H9 (cell line): Measurements from ENCODE around the gene MCF2L. TPM values are rescaled to one million over a fixed set of nuclear protein-coding genes. Genes with fewer than 3 reads are reported as not detected.

Experiments used
- DNase-seq: peaks from one replicate; pipeline ENCODE4 v3.0.0-alpha.2; 2017
- H2AFZ ChIP-seq: one replicate; pipeline ENCODE4 v1.6.1; 2013; ENCODE audit warnings: mild to moderate bottlenecking, low read length, control low read depth, moderate library complexity
- H2AK5ac ChIP-seq: 2 replicates; pipeline ENCODE4 v1.6.1; 2013; ENCODE audit warnings: low read length, control low read depth, mixed read lengths; ENCODE audit not compliant: insufficient read length
- H2BK120ac ChIP-seq: one replicate; pipeline ENCODE4 v1.6.1; 2013; ENCODE audit warnings: low read depth, mild to moderate bottlenecking, low read length, control low read depth, inconsistent platforms; ENCODE audit not compliant: poor library complexity, severe bottlenecking
- H2BK12ac ChIP-seq: 2 replicates; pipeline ENCODE4 v1.6.1; 2013; ENCODE audit warnings: low read length, control low read depth, mixed read lengths, low read depth; ENCODE audit not compliant: insufficient read length
- H2BK15ac ChIP-seq: 2 replicates; pipeline ENCODE4 v1.6.1; 2013; ENCODE audit warnings: low read depth, low read length, control low read depth
- H2BK20ac ChIP-seq: one replicate; pipeline ENCODE4 v1.6.1; 2013; ENCODE audit warnings: low read depth, mild to moderate bottlenecking, low read length, control low read depth, inconsistent platforms; ENCODE audit not compliant: poor library complexity, severe bottlenecking
- H2BK5ac ChIP-seq: 2 replicates; pipeline ENCODE4 v1.6.1; 2013; ENCODE audit warnings: low read length, control low read depth, mixed read lengths; ENCODE audit not compliant: insufficient read length
- H3K14ac ChIP-seq: 2 replicates; pipeline ENCODE4 v1.6.1; 2013; ENCODE audit warnings: low read length, control low read depth; ENCODE audit not compliant: insufficient read depth
- H3K18ac ChIP-seq: 2 replicates; pipeline ENCODE4 v1.6.1; 2013; ENCODE audit warnings: low read depth, mild to moderate bottlenecking, mixed read lengths, low read length, control low read depth; ENCODE audit not compliant: insufficient read length
- H3K23ac ChIP-seq: 2 replicates; pipeline ENCODE4 v1.6.1; 2013; ENCODE audit warnings: low read length, control low read depth, mixed read lengths, low read depth; ENCODE audit not compliant: insufficient read length
- H3K23me2 ChIP-seq: 2 replicates; pipeline ENCODE4 v1.6.1; 2013; ENCODE audit warnings: low read depth, mild to moderate bottlenecking, mixed read lengths, low read length, control low read depth; ENCODE audit not compliant: insufficient read length, poor library complexity, severe bottlenecking
- H3K27ac ChIP-seq: 2 replicates; pipeline ENCODE4 v1.5.1; 2013; ENCODE audit warnings: low read length, control low read depth, mixed read lengths, low read depth; ENCODE audit not compliant: insufficient read length
- H3K27me3 ChIP-seq: 2 replicates; pipeline ENCODE4 v1.6.1; 2013; ENCODE audit warnings: low read length, control low read depth, inconsistent platforms; ENCODE audit not compliant: insufficient read depth
- H3K4ac ChIP-seq: 2 replicates; pipeline ENCODE4 v1.6.1; 2013; ENCODE audit warnings: low read depth, mild to moderate bottlenecking, control low read depth, inconsistent platforms, low read length, moderate library complexity
- H3K4me1 ChIP-seq: 2 replicates; pipeline ENCODE4 v1.6.1; 2013; ENCODE audit warnings: low read length, control low read depth, inconsistent platforms; ENCODE audit not compliant: insufficient read depth
- H3K4me2 ChIP-seq: 2 replicates; pipeline ENCODE4 v1.6.1; 2013; ENCODE audit warnings: low read length, control low read depth, mixed read lengths; ENCODE audit not compliant: insufficient read length, insufficient read depth
- H3K56ac ChIP-seq: 2 replicates; pipeline ENCODE4 v1.6.1; 2013; ENCODE audit warnings: low read depth, mild to moderate bottlenecking, mixed read lengths, low read length, control low read depth; ENCODE audit not compliant: insufficient read length
- H3K79me1 ChIP-seq: 2 replicates; pipeline ENCODE4 v1.6.1; 2013; ENCODE audit warnings: low read depth, mild to moderate bottlenecking, moderate library complexity, low read length, control low read depth, inconsistent platforms; ENCODE audit not compliant: insufficient read depth, poor library complexity, severe bottlenecking
- H3K79me2 ChIP-seq: 2 replicates; pipeline ENCODE4 v1.6.1; 2013; ENCODE audit warnings: low read length, control low read depth, inconsistent platforms; ENCODE audit not compliant: insufficient read depth
- H3K9ac ChIP-seq: 2 replicates; pipeline ENCODE4 v1.6.1; 2013; ENCODE audit warnings: low read length, control low read depth, mixed read lengths; ENCODE audit not compliant: insufficient read length; ENCODE audit errors: extremely low read depth
- H3K9me3 ChIP-seq: one replicate; pipeline ENCODE4 v1.6.1; 2013; ENCODE audit warnings: low read depth, low read length, inconsistent platforms; ENCODE audit not compliant: control insufficient read depth
- H3T11ph ChIP-seq: one replicate; pipeline ENCODE4 v1.6.1; 2013; ENCODE audit warnings: mild to moderate bottlenecking, low read length, control low read depth, inconsistent platforms
- H4K20me1 ChIP-seq: one replicate; pipeline ENCODE4 v1.6.1; 2013; ENCODE audit not compliant: control insufficient read depth, insufficient read length, insufficient read depth
- H4K5ac ChIP-seq: 2 replicates; pipeline ENCODE4 v1.6.1; 2013; ENCODE audit warnings: low read depth, mild to moderate bottlenecking, mixed read lengths, low read length, control low read depth; ENCODE audit not compliant: insufficient read length
- H4K8ac ChIP-seq: replicated peaks from 2 replicates; pipeline ENCODE4 v1.6.1; 2013; ENCODE audit warnings: low read length, control low read depth, mixed read lengths, low read depth; ENCODE audit not compliant: insufficient read length
- H4K91ac ChIP-seq: 2 replicates; pipeline ENCODE4 v1.6.1; 2013; ENCODE audit warnings: low read depth, mild to moderate bottlenecking, moderate library complexity, mixed read lengths, low read length, control low read depth; ENCODE audit not compliant: insufficient read length
- H3K27ac Mint-ChIP-seq, 3 experiments: 2 replicates in 2 of 3; 3 replicates in 1 of 3; pipeline ENCODE4 v1.8.0; 2020 to 2021; ENCODE audit warnings: mixed read lengths in 3 of 3, mild to moderate bottlenecking in 1 of 3, moderate library complexity in 1 of 3
- H3K27me3 Mint-ChIP-seq: 2 replicates; pipeline ENCODE4 v1.8.0; 2021; ENCODE audit warnings: low read depth, mild to moderate bottlenecking, moderate library complexity, mixed read lengths
- H3K36me3 Mint-ChIP-seq, 3 experiments: 2 replicates in 2 of 3; 3 replicates in 1 of 3; pipeline ENCODE4 v1.8.0; 2020 to 2021; ENCODE audit warnings: low read depth in 3 of 3, mixed read lengths in 3 of 3; ENCODE audit not compliant: insufficient read depth in 1 of 3
- H3K4me1 Mint-ChIP-seq, 2 experiments: 2 replicates each; pipeline ENCODE4 v1.8.0; 2020; ENCODE audit warnings: mixed read lengths in 2 of 2
- H3K4me3 Mint-ChIP-seq, 2 experiments: 2 replicates in 1 of 2; 3 replicates in 1 of 2; pipeline ENCODE4 v1.8.0; 2020 to 2021; ENCODE audit warnings: mild to moderate bottlenecking in 2 of 2, mixed read lengths in 2 of 2, moderate library complexity in 1 of 2
- H3K9me3 Mint-ChIP-seq, 2 experiments: 2 replicates in 1 of 2; 3 replicates in 1 of 2; pipeline ENCODE4 v1.8.0; 2020; ENCODE audit warnings: mild to moderate bottlenecking in 2 of 2, mixed read lengths in 2 of 2, moderate library complexity in 1 of 2
- WGBS: extraction: QIAGEN DNeasy Blood & Tissue Kit; methylation state at CpG from one replicate; pipeline ENCODE4 v1.1.7; 2013; ENCODE audit warnings: missing lambda C conversion rate, low lambda C conversion rate, mixed read lengths; ENCODE audit not compliant: insufficient read length; ENCODE audit errors: extremely low coverage; 5-methylcytosine and 5-hydroxymethylcytosine counted together
- total RNA-seq: library from RNA; stranded (reverse); gene quantifications from 2 replicates; pipeline ENCODE4 v1.2.1, GENCODE V29; 2021
- TF ChIP-seq, protein P1 (sequence below): fragments of 200-600 bp; sonication (generic); conservative IDR thresholded peaks from 3 replicates; pipeline ENCODE4 v1.8.0; 2021; ENCODE audit warnings: antibody characterized with exemption, mild to moderate bottlenecking

The MCF2L gene
- total RNA-seq, 1 experiment from 2014 or later = 18.5 TPM

- Mint-ChIP-seq H3K9me3 (peaks cover 9 to 14% of the 10 kb centered on the region in 2 experiments; a peak in 4 of 5 replicates), H3K36me3 (peaks cover 0 to 7% (median 3%) of the 10 kb centered on the region in 3 experiments; a peak in 4 of 7 replicates), H3K27ac (no peak overlapping the region), H3K4me3 (peak overlapping the region; percentile 14 to 19; a peak in 2 of 5 replicates), H3K27me3 (peaks cover 33% of the 10 kb centered on the region), H3K4me1 (peaks cover 10 to 12% of the 10 kb centered on the region in 2 experiments)
- H3T11ph ChIP-seq = no peak overlapping the region
- WGBS = no CpG with 5 or more reads among the region's 23 CpGs
- no peak overlapping the region for H3K4me2 ChIP-seq
- H4K91ac ChIP-seq = no peak overlapping the region
- H3K4me1 ChIP-seq = no peaks in the 10 kb centered on the region
- H3K27me3 ChIP-seq = no peaks in the 10 kb centered on the region; the same call in 1 of the 2 replicates
- H2BK120ac ChIP-seq = no peak overlapping the region
- H3K23ac ChIP-seq = no peak overlapping the region
- no peak overlapping the region for H2BK12ac ChIP-seq
- H3K79me2 ChIP-seq = no peaks in the 10 kb centered on the region
- H4K5ac ChIP-seq = no peak overlapping the region
- H2BK5ac ChIP-seq = no peak overlapping the region
- H2BK20ac ChIP-seq = no peak overlapping the region
- no peak overlapping the region for H2AFZ ChIP-seq
- no peak overlapping the region for H3K27ac ChIP-seq
- H4K8ac ChIP-seq = no peak overlapping the region
- no peaks in the 10 kb centered on the region for H3K9me3 ChIP-seq
- TF ChIP-seq, protein P1, sequence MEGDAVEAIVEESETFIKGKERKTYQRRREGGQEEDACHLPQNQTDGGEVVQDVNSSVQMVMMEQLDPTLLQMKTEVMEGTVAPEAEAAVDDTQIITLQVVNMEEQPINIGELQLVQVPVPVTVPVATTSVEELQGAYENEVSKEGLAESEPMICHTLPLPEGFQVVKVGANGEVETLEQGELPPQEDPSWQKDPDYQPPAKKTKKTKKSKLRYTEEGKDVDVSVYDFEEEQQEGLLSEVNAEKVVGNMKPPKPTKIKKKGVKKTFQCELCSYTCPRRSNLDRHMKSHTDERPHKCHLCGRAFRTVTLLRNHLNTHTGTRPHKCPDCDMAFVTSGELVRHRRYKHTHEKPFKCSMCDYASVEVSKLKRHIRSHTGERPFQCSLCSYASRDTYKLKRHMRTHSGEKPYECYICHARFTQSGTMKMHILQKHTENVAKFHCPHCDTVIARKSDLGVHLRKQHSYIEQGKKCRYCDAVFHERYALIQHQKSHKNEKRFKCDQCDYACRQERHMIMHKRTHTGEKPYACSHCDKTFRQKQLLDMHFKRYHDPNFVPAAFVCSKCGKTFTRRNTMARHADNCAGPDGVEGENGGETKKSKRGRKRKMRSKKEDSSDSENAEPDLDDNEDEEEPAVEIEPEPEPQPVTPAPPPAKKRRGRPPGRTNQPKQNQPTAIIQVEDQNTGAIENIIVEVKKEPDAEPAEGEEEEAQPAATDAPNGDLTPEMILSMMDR = no peak
- no peak overlapping the region for H2AK5ac ChIP-seq
- no peak overlapping the region for H3K56ac ChIP-seq
- H3K23me2 ChIP-seq = peaks cover 8% of the 10 kb centered on the region
- H3K4ac ChIP-seq = no peak overlapping the region
- no peaks in the 10 kb centered on the region for H3K79me1 ChIP-seq
- H3K9ac ChIP-seq = no peak overlapping the region
- no peak overlapping the region for H3K14ac ChIP-seq
- DNase-seq = no peak
- no peak overlapping the region for H3K18ac ChIP-seq
- no peak overlapping the region for H2BK15ac ChIP-seq
- no peaks in the 10 kb centered on the region for H4K20me1 ChIP-seq
Observed at GRCh38 chr13:112970552-112971287, 1.7 kb downstream of the MCF2L start.
